ENCODE measurements around the gene HHIPL1.

HHIPL1 gene

DNA sequence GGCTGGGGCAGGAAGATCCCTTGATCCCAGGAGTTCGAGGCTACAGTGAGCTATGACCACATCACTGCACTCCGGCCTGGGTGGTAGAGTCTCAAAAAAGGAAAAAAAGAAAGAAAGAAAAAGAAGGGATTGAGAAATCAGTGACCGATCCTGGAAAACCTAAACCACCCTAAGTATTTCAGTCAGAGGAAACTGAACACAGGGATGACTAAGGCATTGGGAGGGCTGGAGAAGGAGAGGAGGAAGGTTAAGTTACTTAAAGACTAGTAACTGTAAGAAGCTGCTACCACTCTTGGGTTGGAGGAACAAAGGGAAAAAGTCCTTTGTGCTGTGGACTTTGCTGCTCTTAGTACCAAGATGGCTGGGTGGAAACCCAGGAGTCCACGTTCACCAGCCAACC lies 10.6 kb downstream of the HHIPL1 start:
- Histone ChIP-seq H3K4me3 (ENCODE audit: low read depth, low read length) (no peak overlapping the region), H3K27me3 (replicated peaks) (peaks cover 17% of the 10 kb centered on the region), H3K27ac (no peak overlapping the region), H3K36me3 (replicated peaks) (no peaks in the 10 kb centered on the region)
- TF ChIP-seq, protein P1, sequence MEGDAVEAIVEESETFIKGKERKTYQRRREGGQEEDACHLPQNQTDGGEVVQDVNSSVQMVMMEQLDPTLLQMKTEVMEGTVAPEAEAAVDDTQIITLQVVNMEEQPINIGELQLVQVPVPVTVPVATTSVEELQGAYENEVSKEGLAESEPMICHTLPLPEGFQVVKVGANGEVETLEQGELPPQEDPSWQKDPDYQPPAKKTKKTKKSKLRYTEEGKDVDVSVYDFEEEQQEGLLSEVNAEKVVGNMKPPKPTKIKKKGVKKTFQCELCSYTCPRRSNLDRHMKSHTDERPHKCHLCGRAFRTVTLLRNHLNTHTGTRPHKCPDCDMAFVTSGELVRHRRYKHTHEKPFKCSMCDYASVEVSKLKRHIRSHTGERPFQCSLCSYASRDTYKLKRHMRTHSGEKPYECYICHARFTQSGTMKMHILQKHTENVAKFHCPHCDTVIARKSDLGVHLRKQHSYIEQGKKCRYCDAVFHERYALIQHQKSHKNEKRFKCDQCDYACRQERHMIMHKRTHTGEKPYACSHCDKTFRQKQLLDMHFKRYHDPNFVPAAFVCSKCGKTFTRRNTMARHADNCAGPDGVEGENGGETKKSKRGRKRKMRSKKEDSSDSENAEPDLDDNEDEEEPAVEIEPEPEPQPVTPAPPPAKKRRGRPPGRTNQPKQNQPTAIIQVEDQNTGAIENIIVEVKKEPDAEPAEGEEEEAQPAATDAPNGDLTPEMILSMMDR (IDR thresholded peaks at IDR 0.05; ENCODE audit: low read depth, low read length, missing control alignments) = no peak
- DNase-seq = no peak
- in situ Hi-C loops (cut with HindIII; ENCODE audit: low pct_ligation_motif_present, low sequenced_read_pairs) = no loop called here

DNA sequence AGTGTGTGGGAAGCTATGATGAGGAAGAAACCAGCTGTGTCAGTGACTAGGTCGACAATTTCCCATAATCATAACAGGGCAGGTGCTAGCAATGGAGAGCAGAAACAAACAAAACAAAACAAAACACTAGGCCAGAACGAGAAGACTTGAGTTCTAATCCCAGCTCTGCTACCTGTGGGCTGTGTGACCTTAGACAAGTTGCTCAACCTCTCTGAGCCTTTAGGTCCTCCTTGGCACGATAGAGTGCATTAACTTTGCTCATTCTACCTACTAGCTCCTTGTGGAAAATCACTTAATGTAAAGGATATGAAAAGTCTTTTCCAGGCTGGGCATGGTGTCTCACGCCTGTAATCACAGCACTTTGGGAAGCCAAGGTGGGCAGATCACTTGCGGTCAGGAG lies 11.2 kb downstream of the HHIPL1 start:
- H3K36me3 ChIP-seq (replicated peaks) = no peaks in the 10 kb centered on the region
- H3K27me3 ChIP-seq (replicated peaks) = peaks cover 17% of the 10 kb centered on the region
- TF ChIP-seq, protein P1 (IDR thresholded peaks at IDR 0.05; ENCODE audit: low read depth, low read length, missing control alignments) = no peak
- no peak for DNase-seq
- no peak overlapping the region for H3K4me3 ChIP-seq (ENCODE audit: low read depth, low read length)
- no peak overlapping the region for H3K27ac ChIP-seq
- in situ Hi-C loops (cut with HindIII; ENCODE audit: low pct_ligation_motif_present, low sequenced_read_pairs) = no loop called here

DNA sequence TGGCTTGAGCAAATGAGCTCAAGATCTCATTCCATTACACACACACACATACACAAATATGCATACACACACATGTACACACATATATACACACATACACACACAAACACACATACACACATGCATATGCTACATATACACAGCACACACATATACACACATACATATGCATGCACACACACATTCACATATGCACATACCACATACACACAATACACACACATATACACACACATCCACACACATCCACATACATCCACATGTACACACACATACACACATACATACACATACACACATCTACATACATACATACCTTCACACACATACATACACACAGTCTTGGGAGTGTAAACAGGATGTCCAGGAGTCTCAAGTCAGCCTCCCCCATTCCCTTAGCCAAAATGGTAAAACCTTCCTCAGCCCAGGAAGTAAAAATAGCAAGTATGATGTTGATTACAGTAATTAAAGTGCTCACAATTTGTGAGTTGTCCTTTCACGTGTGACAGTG lies 12.8 kb downstream of the HHIPL1 start:
- Histone ChIP-seq H3K4me3 (ENCODE audit: low read depth, low read length) (no peak overlapping the region), H3K27me3 (replicated peaks) (peaks cover 17% of the 10 kb centered on the region), H3K27ac (no peak overlapping the region), H3K36me3 (replicated peaks) (no peaks in the 10 kb centered on the region)
- in situ Hi-C loops (cut with HindIII; ENCODE audit: low pct_ligation_motif_present, low sequenced_read_pairs) = no loop called here
- no peak for DNase-seq
- TF ChIP-seq, protein P1 (IDR thresholded peaks at IDR 0.05; ENCODE audit: low read depth, low read length, missing control alignments) = no peak

DNA sequence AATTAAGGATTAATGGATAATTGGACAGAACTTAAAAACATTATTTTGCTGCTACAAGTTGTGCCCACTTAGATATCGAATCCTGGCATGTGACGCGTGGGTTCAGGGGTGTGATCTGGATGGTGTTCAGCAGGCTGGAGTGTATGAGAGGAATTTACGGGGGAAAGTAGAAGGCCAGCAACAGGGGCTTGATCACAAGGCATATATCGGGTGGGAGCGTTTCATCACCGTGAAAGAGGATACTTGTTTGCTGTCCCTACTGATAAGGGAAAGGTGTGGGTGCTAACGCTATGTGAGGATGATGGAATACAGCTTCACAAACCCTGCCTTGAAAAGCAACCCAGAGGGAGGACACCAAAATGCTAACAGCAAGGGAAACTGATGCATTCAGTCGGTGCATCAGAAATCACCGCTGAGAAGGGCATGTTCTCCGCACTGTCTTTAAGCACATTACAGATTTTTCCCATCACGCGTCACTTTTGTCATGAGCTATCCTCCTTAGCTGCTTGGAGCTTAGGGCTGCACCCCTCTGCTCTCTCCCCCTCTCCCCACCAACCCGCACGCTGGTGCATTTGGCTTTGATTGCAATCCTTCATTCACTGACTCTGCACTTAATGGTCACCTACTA lies 13.4 kb downstream of the HHIPL1 start:
- DNase-seq = no peak
- in situ Hi-C loops (cut with HindIII; ENCODE audit: low pct_ligation_motif_present, low sequenced_read_pairs) = no loop called here
- TF ChIP-seq, protein P1 (IDR thresholded peaks at IDR 0.05; ENCODE audit: low read depth, low read length, missing control alignments) = no peak
- Histone ChIP-seq H3K27ac (no peak overlapping the region), H3K4me3 (ENCODE audit: low read depth, low read length) (no peak overlapping the region), H3K27me3 (replicated peaks) (peaks cover 17% of the 10 kb centered on the region), H3K36me3 (replicated peaks) (no peaks in the 10 kb centered on the region)

DNA sequence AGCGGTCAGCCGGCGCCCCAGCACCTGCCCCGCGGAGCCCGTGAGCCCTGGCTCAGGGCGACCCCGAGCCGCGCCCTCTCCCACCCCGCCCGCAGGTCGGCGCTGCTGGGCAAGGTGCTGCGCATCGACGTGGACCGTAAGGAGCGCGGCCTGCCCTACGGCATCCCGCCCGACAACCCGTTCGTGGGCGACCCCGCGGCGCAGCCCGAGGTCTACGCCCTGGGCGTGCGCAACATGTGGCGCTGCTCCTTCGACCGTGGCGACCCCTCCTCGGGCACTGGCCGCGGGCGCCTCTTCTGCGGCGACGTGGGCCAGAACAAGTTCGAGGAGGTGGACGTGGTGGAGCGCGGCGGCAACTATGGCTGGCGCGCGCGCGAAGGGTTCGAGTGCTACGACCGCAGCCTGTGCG lies 14.4 kb downstream of the HHIPL1 start:
- Histone ChIP-seq H3K4me3 (ENCODE audit: low read depth, low read length) (no peak overlapping the region), H3K27ac (no peak overlapping the region), H3K36me3 (replicated peaks) (no peaks in the 10 kb centered on the region), H3K27me3 (replicated peaks) (peaks cover 17% of the 10 kb centered on the region)
- in situ Hi-C loops (cut with HindIII; ENCODE audit: low pct_ligation_motif_present, low sequenced_read_pairs) = no loop called here
- DNase-seq = no peak
- TF ChIP-seq, protein P1 (IDR thresholded peaks at IDR 0.05; ENCODE audit: low read depth, low read length, missing control alignments) = no peak
